CD4-positive, alpha-beta T cell treated with Interleukin-6 for 4 hours (primary cell): ENCODE data around the gene GRID2.
"Not testable (repeated sequence)": the region's sequence is repeated elsewhere in the genome, so short reads cannot be mapped to it uniquely, and the experiment has no call there.

Source experiments
- DNase-seq: peaks from one replicate; pipeline ENCODE4 v3.0.0-alpha.2; 2020; ENCODE audit warnings: mixed read lengths

The GRID2 gene

DNA sequence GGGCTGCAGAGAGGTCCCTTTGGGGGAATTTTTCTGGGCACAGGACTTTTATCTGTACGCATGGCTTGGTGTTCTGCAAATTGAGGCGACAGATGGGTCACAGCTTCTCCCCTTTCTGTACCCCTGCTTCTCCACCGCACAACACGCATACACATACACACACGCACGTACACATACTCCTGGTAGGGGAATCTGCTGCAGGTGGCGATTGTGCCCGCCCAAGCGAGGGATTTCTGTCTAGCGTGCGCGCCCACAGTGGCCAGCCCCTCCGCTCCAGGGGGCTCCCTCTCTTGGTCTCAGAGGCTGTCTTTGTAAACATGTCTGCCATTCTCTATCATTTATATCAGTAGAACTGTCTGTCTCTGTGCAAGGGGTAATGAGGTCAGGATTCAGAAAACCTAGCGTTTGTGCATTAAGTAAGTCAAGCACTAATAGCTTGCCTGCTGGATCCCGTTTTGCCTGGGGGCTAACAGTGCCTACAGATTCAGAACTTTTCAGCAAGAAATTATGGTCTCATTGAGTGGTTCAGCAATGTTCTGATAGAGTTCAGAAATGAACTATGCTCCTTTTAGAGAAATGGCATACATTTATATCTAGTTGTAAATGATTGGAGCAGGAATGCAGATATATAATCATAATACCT lies 2.2 kb downstream of the GRID2 start:
- no peak for DNase-seq

DNA sequence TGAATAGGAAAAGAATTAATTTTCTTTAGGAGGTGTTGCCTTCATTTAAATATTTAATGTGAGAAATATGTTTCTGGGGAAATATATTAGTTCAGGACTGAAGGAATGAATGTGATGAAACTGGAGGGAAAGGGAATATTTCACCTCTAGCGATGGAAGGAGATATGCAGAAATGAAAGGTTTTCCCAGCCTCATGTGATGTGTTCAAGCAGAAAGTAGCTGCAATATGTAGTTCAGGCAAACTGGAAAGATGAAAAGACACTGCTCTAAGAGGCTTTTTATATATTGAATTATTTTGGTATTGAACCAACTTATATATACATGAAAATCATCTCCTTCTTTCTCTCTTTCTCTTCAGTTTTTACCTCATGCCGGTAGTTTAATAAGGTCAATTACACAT lies 3.4 kb downstream of the GRID2 start:
- DNase-seq, result no peak

DNA sequence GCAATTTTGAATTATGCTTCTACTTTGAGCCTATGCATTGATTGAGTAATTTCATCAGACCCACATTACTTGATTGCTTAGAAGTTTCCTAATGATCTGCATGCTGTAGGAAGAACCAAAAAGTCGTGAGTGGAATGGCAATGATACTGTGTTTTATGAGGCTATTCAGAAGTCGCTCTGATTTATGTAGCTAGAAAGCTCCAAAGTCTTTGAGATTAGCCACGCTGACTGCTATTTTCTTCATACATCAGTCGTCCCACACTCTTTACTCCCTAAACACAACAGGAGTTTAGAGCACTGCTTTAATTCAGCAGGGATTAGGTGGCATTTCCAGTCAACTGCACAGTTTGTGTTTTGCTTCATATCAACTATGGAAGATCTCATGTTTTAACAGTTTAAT lies 4.1 kb downstream of the GRID2 start:
- no peak for DNase-seq

DNA sequence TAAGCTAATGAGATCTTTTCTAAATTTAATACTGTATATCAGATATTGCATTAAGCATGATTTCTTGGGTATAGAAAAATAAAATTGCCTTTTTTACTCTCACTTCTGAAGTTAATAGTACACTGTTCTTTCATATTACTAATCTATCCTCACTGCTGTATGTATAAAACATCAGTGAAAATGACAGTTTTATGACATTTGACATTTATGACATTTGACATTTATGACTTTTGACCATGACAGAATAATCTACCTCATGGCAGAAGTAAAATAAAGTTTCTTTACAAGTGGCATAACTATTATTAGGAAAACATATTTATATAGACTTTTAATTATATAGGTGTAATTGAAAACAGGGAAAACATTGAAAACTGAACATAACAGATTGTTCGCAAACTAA lies 13.3 kb downstream of the GRID2 start:
- DNase-seq, result no peak

DNA sequence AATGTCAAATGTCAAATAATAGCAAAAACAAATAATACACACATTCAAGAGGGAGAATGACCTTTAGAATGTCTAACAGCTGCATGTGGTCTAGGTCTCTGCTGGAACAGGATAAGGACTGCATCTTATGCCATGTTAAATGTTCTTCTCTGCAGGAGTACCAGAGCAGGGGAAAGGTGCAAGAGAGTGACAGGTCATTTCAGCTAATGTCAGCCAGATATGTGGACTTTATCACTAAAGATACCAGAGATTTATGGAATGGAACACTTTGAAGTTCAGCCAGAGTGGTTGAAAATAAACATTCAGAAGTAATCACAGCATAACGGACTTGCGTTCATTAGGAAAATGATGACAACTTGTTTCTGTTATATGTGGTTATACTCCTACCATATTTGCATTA lies 24.3 kb downstream of the GRID2 start:
- no peak for DNase-seq

DNA sequence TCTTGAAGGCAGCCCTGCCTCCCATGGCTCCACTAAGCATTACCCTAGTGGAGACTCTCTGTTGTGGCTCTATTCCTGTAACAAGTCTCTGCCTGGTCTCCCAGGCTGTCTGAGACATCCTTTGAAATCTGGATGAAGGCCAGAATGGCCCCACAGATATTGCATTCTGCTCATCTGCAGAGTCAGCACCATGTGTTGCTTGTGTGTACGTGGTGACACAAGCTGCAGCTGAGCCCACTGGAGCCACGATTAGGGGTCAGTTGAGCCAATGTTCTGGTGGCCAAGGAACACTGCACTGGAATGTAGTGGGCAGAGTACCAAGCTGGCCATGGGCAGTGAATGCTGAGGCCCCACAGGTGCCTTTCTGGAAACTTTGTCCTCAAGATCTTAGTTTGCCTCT lies 29.2 kb downstream of the GRID2 start:
- DNase-seq, result no peak

DNA sequence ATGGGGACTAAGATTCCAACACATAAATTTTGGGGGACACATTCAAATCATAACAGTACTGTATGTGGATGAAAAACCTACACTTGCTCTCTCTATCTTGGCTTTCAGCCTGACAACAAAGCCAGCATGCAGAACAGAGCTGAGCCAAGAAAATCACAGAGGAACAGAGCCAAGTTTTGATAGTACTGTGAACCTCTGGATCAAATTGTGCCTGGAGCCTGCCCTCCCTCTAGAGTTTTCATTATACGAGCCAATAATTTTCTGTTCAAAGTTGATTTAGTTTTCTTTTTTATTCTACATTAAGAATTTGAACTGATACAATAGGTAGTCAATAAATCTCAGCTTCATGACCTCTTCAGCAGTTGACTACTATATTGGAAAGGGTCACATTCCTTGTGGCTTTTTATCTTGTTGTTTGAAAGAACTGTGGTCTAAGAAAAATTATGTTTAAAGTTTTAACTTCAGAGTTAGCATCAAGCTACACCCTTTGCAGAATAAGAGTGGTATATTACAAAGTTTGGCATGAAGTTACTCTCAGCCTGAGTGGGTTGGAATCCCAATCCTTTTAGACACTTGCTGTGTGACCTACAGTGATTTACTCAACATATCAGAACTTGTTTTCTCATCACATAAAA lies 31.1 kb downstream of the GRID2 start:
- DNase-seq, result no peak

DNA sequence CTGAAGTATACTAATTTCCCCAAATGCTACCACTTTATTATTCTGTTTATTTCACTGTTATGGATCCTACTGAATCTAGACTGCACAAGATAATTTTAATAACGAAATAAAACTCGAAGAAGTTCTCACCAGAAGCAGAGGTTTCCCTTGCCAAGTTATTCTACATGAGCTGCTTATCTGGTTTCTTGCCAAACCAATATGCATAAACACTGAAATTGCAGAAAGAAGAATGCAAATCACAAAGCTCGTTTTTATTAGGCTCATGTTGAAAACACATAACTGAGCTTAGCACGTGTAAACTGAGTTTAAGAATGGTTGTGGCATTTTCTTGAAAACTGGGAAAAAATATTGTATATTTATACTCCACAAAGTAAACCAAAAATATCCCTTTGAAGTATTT lies 35.9 kb downstream of the GRID2 start:
- no peak for DNase-seq

DNA sequence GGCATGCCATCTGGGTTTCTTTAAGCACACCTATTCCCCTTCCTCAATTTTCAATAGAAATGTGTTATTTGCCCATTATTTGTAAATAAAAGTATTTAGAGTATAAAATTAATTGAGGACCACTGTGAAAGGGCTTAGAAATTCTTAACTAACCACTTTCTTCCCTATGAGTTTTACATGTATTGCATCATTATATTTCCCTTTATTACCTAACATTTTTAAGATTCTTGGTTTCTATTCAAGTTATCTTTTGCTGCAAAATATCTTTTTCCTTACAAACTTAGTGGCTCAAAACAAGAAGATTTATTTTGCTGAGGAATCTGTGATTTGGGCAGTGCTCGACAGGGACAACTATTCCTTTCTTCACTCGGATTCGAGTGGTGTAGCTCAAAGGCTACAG lies 40.5 kb downstream of the GRID2 start:
- no peak for DNase-seq

DNA sequence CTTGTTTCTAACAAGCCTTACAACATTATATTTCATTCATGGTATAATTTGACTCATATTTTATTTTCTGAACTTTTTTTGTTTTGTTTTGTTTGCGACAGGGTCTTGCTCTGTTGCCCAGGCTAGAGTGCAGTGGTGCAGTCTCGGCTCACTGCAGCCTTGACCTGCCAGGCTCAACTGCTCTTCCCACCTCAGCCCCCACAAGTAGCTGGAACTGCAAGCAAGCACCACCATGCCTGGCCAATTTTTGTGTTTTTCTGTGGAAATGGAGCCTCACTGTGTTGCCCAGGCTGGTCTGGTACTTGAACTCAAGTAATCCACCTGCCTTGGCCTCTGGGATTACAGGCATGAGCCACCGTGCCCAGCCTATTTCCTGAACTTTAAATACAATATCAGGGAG lies 42.5 kb downstream of the GRID2 start:
- DNase-seq, result no peak

DNA sequence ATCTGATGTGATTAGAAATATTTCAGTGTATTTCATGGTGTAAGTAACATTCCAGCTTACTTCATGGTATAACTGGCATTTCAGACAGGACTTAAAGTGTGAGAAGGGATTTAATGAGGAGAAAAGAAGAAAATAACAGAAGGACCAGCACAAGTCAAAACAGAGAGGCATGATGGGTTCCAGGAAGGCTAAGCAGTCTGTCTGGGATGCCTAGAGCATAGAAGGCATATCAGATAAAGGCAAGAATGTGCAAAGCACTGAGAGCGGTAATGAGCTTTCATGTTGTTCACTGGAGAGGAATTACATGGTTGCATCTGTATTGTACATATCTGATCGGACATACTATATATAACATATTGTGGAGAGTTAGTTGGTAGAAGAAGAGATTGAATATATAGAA lies 54.2 kb downstream of the GRID2 start:
- DNase-seq, result no peak

DNA sequence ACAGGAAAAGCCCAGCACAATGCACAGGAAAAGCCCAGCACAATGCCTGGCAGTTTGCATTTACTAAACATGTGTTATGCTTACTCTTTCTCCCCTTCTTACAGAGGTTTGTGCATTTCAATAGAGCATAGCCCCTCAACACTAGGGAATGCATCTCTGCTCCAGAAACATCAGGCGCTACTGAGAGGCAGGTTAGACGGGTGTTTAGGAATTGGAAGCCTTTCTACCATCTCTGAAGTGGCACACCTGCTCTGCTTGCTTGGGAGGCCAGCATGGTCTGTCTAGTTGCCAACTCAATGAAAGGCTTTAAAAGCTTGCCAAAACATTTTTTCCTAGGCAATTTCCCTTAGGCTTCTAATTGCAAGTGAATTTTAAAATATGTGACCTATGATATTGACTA lies 55.7 kb downstream of the GRID2 start:
- no peak for DNase-seq

DNA sequence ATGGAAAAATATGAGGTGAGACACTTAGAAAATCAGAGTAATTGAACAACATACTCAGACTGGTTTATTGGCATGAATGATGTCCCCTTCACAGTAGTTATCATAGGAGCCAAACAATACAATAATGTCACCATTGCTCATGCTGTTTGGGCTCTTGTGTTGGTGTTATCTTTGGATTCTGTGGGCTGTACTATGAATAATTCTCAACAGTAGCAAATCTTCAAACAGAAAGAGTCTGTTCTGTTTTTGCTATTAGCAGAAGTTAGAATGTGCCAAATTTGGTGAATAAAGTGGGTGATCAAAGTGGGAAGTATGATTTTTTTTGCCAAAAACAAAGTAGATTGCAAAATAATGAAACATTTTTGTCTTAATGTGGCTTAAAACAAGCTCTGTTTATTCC lies 58.3 kb downstream of the GRID2 start:
- DNase-seq, result no peak

DNA sequence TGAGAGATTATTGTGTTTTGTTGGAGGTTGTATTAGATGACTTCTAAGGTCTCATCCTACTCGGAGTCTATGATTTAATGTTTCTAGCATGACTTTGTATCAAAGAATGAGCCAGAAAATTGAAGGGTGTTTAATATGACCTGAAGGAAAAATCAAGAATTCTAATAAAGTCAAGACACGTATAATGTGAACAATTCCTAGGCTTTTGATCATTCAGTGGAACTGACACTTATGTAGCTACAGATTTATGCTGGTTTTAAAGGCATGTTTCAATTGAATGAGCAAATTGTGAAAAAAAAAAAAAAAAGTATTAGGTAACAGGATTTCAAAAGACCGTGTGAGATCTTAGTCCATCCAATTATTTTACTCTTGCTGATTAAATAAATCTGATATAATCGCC lies 64.9 kb downstream of the GRID2 start:
- DNase-seq, result no peak

DNA sequence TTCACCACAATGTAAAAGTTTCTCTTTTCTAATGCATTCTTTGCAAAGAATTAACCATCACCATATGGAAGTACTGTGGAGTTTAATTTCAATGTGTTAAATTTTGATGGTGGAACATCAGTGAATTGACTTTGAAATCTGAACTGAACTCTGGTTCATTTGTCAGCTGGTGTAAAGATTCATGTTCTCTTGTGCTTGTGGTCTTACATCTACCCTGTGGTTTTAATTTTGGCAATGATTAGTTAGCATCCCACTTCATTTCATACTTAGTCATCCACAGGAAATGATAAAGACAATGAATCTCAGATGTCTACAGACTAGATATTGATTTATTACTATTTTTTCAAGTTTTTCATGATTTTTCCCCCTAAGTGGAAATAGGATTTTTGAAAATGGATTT lies 77.8 kb downstream of the GRID2 start:
- DNase-seq, result no peak

DNA sequence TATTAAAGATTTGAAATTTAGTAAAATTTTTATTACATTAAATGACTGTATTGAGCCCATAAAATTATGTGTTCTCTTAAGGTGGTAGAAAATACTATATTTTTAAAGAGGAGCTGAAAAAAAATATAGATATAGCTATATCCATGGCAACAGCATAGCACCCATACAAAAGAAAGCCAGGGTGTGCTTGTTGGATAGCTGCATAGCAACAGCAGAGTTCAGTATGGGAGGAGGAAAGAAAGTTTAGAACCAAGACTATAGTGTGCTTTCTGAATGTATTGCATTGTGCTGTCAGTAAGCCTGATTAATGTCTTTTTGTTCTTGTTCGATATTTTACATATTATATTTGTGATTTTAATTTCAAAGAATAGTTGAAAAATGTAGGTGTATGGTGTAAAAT lies 78.4 kb downstream of the GRID2 start:
- DNase-seq, result no peak

DNA sequence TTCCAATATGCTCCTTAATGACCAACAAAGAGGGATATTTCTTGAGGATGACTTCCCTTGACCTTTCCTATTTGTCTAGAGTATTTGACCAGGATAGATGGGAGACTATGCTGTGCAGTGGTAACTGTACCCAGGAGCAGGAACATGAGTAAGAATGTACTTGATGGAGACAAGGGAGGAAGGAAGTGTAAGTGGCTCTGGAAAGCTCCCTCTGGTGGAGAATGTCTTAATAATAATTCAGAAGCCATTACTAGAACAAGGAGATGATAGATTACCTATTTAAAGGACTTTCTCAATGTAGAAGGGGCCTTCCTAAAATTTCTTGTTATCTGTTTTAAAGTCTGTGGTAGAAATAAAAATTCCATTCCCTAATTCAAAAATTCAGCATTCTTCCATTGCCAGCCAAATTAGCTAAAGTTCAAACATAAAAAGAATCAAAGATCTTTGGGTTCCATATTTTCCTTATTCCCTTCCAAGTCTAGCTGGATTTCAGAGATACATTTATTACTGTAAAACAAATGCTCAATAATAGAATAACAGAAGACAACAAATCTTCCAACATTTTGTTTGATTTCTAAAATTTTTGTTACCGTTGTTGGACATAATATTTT lies 83.8 kb downstream of the GRID2 start:
- no peak for DNase-seq

DNA sequence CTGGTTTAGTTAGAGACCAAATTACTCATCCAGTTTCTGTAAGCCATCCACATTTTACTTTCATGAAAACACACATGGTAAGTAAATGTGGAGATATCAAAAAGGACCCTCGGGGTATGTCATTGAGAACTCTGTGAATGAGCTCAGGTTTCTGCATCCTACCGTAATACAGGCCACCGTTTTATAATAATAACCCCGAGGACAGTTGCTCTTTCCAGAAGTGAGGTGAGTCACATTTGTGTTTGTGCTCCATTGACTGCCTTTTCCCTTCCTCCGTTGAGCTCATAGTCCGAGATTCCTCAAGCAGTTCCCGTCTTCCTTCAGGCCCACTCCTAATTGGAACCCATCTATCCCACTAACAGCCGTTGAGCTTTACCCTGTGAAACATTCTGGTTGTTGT lies 95.3 kb downstream of the GRID2 start:
- no peak for DNase-seq

DNA sequence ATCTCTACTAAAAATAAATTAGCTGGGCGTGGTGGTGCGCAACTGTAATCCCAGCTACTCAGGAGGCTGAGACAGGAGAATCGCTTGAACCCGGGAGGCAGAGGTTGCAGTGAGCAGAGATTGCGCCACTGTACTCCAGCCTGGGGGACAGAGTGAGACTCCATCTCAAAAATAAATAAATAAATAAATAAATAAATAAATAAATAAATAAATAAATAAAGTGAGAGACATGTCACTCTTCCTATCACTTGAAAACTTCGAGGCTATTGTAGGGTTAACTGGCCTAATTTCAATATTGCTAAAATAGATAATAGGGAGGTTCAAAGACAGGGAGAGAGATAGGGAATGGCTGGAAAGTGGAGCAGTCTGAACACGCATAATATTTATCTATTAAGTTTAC lies 99.8 kb downstream of the GRID2 start:
- not testable (repeated sequence) for DNase-seq

DNA sequence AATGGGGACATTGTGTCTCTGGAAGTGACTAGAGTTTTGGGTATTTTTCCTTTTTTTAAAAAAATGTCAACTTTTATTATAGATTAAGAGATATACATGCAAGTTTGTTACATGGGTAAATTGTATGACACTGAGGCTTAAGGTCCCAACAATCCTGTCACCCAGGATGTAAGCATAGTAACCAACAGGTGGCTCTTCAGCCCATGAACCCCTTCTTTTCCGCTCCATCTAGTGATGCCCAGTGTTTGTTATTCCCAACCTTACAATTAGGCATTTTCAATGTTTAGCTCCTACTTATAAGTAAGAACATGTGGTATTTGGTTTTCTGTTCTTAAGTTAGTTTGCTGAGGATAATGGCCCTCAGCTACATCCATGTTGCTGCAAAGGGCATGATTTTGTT lies 102.7 kb downstream of the GRID2 start:
- DNase-seq, result no peak

DNA sequence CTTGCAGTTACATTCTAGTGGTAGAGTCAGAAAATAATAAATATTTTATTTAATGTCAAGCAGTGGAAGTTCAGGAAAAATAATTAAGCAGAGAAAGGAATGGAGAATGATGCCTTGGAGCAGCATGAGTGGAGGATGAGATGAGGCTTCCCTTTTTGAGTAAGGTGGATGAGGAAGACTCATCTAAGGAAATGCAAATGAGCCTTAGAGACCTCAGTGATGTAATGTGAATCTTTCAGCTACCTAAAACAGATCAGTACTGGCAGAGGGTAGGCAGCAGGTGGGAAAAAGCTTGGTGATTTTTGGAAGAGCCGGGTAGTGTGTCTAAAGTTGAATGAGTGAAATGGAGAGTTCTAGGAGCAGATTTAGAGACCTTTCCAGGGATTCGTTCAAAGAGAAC lies 118.2 kb downstream of the GRID2 start:
- no peak for DNase-seq

DNA sequence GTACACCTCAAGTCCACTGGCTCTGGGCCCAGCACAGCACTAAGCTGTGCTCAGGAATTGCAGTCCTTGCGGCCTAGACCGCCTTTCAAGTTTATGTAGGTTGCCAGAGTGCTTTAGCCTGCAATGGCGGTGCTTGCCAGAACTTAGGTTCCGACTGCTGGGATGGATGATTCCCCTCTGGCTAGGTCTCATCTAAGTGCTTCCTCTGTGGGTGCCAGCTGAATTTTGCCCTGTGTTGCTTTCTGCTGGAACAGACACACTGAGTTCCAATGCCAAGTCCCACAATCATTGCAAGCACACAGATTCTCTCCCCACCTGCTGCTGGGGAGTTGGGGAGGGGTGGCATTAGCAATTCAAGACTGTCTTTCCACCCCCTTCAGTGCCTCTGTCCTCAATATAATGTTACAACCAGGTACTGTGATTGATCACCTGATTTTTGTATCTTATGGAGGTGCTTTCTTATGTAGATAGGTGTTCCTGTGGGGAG lies 129.5 kb downstream of the GRID2 start:
- no peak for DNase-seq

DNA sequence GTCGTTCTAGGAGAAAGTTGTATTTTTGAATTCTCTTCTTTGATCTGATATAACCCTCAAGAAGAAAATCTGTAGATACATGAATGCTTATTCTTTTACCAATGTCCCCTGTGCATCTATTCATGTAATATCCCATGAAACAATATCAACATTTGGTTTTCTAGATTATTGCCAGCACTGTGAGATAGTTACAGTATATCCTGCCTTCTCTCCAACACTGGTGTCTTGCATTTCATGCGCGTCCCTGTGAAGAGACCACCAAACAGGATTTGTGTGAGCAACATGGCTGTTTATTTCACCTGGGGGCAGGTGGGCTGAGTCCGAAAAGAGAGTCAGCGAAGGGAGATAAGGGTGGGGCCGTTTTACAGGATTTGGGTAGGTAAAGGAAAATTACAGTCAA lies 135.0 kb downstream of the GRID2 start:
- DNase-seq, result not testable (repeated sequence)

DNA sequence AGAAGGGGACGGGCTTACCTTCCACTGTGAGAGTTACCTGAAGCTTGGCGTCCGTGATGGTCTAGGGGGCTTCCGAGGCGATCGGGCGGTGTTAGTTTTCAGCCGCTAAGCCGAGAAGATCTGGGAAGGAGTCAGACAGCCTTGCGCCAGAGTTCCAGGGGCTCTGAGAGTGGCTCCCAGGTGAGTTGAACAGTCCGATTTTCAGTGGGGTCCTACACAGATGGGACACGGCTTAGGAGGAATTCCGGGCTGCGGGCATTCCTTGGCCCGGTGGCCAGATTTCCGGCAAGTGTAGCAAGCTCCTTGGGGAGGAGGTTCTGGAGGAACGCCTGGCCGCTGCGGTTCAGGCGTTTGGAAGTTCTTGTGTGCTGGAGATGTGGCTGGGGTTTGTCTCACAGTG lies 138.4 kb downstream of the GRID2 start:
- DNase-seq, result not testable (repeated sequence)
